Measurements from ENCODE around the gene RNF182.
"Not testable (repeated sequence)": the region's sequence is repeated elsewhere in the genome, so short reads cannot be mapped to it uniquely, and the experiment has no call there.

Gene RNF182

DNA sequence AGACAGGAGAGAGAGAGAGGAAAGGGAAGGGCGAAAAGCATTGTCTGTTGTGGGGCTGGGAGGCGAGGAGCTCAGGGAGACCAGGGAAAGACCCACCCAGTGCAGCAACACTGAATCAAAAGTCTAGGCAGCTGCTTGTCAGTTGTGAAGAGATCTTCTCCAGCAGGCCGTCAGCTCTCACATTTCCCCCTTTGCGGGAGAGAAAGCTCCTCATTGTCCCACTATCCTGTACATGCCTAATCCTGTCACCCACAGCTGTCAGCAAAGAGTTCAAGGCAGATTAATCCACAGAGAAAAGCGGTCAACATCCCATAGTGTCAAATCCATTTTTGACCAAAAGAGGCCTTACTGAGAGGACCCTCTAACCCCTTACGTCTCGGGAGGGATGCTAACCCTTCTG lies 27.3 kb downstream of the RNF182 start:
- FAIRE-seq (no peak), DNase-seq (ENCODE audit: insufficient read length, low spot score) (no peak)

DNA sequence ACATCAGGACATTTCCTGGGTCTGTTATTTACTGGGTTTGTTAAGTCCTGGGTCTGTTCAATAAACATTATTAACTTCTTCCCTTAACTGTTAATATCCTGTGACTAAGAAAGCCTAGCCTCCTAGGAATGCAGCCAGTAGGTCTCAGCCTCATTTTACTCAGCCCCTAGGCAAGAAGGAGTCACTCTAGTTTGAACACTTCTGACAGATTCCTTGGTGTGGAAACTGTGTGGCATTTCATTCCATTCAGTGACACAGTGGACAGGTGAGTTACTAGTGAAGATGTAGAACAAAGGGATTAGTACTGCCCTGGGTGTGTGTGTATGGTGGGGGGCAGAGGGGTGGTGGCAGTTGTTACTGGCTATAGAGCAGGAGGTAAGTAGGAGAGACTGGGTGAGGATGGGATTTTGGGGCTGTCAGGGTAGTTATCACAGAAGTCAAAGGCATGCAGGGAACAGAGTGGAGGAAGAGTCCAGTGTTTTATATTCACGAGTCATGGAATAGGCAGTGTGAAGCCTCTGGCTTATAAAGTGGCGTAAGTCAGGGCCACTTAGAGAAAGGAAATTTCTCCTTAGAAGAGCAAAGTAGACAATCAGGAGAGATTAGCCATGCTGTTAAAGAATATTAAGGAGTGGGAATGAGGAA lies 28.4 kb downstream of the RNF182 start:
- DNase-seq (ENCODE audit: insufficient read length, low spot score) (no peak), FAIRE-seq (no peak)

DNA sequence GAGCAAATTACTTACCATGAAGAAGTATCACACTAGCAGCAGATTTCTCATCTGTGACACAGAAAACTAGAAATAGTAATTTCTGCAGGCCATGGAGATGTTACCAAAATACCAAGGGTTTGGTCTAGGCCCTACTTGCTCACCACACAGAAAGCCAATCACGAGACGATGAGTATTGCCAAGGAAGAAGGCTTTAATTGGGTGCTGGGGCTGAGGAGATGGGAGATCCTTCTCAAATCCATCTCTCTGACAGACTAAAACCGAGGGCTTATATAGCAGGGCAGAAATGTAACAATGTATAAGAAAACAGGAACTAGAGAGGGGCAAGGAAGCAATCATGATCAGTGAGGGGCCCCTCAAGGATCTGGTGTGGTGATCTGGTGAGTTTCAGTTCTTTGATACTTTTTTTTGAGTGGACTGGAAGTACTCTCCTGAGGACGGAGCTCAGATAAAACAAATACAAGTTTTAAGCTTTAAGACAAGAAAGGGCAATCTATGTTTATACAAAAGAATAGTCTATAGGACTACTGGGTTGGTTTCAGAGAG lies 40.9 kb downstream of the RNF182 start:
- DNase-seq (ENCODE audit: insufficient read length, low spot score) (no peak), FAIRE-seq (no peak)

DNA sequence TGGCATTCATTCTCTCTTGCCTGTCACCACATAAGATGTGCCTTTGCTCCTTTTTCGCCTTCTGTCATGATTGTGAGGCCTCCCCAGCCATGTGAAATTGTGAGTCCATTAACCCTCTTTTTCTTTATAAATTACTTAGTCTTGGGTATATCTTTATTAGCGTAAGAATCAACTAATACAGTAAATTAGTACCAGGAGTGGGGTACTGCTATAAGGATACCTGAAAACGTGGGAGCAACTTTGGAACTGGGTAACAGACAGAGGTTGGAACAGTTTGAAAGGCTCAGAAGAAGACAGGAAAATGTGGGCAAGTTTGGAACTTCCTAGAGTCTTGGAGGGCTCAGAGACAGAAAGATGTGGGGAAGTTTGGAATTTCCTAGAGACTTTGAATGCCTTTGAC lies 46.6 kb downstream of the RNF182 start:
- FAIRE-seq (no peak), DNase-seq (ENCODE audit: insufficient read length, low spot score) (no peak)

DNA sequence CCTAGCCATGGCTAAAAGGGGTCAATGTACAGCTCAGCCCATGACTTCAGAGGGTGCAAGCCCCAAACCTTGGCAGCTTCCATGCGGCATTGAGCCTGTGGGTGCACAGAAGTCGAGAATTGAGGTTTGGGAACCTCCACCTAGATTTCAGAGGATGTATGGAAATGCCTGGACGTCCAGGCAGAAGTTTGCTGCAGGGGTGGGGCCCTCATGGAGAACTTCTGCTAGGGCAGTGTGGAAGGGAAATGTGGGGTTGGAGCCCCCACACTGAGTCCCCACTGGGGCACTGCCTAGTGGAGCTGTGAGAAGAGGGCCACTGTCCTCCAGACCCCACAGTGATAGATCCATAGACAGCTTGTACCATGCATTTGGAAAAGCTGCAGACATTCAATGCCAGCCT lies 47.9 kb downstream of the RNF182 start:
- DNase-seq (ENCODE audit: insufficient read length, low spot score); FAIRE-seq: not testable (repeated sequence)

GRCh38 chr6:13973422-13973821 lies 48.7 kb downstream of the RNF182 start:
- not testable (repeated sequence) for DNase-seq (ENCODE audit: insufficient read length, low spot score); FAIRE-seq

GRCh38 chr6:13978102-13978640 lies 53.4 kb downstream of the RNF182 start:
- no peak for FAIRE-seq
- DNase-seq (ENCODE audit: insufficient read length, low spot score), result no peak

GRCh38 chr6:13978787-13979186 lies 54.0 kb downstream of the RNF182 start:
- FAIRE-seq, result no peak

DNA sequence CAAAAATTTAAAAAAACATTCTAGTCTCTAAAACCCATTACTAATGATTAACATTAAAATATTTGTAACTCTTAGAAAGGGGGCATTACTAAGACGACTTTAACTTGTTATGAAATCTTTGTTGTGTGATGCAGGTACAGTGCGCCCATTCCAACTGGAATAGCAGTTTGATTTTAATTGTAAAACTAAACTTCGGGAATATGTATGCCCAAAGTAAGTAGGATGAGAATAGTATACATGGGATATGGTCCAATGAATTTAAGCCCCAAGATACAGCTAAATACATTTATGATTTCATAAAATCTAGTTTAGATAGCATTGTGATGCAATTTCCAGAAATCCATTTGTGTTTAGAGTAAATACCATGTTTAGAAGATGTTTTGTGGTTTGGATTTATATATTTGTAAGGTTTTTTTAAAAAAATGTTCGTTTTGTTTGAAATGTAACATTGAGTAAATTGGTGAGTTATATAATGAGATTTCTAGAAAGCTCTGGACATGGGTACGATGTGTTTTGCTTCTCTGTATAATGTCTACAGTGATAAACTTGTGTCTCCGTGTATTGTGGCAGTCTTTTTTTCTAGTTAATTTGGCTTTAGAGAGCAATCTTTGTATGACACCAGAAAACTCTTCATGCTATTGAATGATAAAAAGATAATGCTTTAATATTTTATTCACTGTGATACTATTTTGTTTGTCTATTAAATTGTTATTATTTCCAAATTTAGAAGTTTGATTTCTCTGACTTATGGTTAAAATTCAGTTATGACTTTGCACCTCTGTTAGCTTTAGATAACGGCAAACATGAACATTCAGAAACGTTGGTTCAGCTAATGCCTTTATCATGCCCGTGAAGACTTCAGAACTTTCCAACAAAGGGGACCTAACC lies 54.8 kb downstream of the RNF182 start:
- no peak for DNase-seq (ENCODE audit: insufficient read length, low spot score)
- no peak for FAIRE-seq

More at GRCh38 chr6:13978787-13979186, 54.0 kb downstream of the RNF182 start:
- DNase-seq (ENCODE audit: insufficient read length, low spot score), result no peak

DNA sequence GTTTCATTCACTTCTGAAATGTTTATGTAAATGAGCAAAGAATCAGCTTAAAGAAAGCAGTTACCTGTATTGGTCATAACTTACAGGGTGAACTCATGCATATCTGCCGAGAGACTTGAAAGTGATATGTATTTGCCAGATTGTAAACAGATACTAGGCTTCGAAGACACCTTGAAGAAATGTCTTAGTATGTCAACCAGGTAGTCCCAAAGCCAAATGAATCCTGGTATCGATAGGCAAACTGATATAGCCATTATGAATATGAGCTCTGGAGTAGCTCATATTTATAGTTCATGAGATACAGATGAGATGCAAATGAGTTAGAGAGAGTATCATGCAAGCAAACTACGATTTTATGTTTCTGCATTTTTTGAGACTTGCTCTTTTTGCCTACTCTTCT lies 55.8 kb downstream of the RNF182 start:
- FAIRE-seq, result no peak

GRCh38 chr6:13985663-13986325 lies 61.0 kb downstream of the RNF182 start:
- FAIRE-seq (no peak), DNase-seq (ENCODE audit: insufficient read length, low spot score) (no peak)

More for the DNA sequence above, 55.8 kb downstream of the RNF182 start:
- DNase-seq (ENCODE audit: insufficient read length, low spot score), result no peak

GRCh38 chr6:13986700-13987399 lies 62.1 kb downstream of the RNF182 start:
- DNase-seq (ENCODE audit: insufficient read length, low spot score), result no peak
- no peak for FAIRE-seq

GRCh38 chr6:13987400-13987865 lies 62.7 kb downstream of the RNF182 start:
- no peak for DNase-seq (ENCODE audit: insufficient read length, low spot score)
- no peak for FAIRE-seq

GRCh38 chr6:13988049-13988738 lies 63.4 kb downstream of the RNF182 start:
- FAIRE-seq (no peak), DNase-seq (ENCODE audit: insufficient read length, low spot score) (no peak)

DNA sequence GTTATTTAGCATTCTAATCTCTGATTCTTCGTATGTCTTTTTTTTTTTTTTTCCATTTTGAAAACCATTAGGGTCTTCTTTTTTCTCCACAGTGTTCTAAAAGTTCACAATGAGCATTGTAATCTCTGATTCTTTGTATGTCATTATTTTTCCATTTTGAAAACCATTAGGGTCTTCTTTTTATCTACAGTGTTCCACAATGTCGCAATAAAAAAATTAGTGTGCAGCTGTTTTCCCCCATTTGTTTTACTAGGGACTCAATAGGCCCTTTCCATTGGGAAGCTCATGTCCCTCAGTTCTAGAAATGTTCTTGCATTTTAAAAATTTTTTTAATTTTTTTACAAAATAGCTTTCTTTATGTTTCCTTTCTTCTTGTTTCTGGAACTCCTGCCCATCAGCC lies 64.2 kb downstream of the RNF182 start:
- DNase-seq (ENCODE audit: insufficient read length, low spot score), result no peak
- FAIRE-seq, result no peak

DNA sequence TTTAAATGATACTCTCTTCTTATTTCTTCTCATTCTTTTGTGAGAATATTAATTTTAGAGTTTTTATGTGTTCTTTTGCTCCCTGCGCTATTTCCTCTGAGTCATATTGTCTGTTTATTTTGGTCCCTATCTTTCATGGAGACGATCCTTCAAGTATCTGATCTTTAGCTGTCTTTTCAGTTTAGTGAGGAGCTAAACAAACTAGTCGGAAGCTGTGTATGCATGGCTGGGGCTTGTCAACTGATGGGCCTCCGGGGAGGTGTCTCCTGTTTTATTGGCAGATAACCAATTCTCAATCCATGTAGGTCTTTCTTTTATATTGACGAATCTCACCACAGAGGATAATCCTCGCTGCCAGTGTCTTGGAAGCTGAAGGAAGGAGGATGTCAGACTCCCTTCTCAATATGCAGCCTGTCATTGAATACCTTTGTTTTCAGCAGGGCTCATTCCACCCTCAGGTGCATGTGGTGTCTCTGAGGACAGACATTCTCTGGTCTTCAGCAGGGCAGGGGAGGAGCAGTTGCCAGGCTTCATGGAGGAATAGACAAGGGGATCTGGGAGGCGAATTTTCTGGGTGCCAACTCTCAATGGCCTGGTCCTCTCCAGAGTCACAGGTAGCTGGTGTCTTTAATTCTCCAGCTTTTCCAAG lies 64.9 kb downstream of the RNF182 start:
- no peak for FAIRE-seq
- DNase-seq (ENCODE audit: insufficient read length, low spot score), result no peak

DNA sequence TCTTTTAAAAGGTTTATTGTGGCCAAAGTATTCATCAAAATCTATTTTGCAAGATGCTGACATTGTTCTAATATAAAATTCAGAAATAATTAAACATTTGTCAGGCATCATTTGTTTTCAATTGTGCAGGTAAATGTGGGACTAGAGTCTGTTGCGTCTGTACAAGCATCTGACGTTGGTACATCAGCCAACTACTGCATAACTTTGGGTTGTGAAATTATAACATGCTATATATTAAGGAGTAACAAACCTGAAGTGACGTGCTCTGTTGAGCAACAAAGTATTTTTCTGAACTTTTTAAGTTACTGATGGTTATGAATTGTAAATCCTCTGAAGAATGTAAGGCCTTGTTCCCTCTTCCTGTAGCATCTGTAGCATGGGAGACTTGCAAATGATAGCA lies 66.0 kb downstream of the RNF182 start:
- FAIRE-seq (no peak), DNase-seq (ENCODE audit: insufficient read length, low spot score) (no peak)

DNA sequence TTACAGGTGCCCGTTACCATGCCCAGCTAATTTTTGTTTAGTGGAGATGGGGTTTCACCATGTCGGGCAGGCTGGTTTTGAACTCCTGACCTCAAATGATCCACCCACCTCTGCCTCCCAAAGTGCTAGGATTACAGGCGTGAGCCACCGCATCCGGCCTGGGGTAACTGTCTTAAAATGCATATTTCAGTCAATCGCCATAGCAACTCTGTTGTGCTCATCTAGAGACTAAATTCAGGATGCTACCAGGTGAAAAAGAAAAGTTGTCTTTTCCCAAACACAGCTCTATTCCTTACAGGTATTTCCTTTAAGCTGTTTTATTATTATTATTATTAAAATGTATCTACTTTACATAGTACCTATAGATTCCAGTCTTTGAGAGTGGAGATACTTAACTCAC lies 66.6 kb downstream of the RNF182 start:
- FAIRE-seq (no peak), DNase-seq (ENCODE audit: insufficient read length, low spot score) (no peak)

- FAIRE-seq (no peak), DNase-seq (ENCODE audit: insufficient read length, low spot score) (no peak)
Measured at GRCh38 chr6:13992417-13993055, 67.8 kb downstream of the RNF182 start.
